Fibroblast of skin of abdomen (primary cell): Measurements from ENCODE around the gene PRKD1.
"Not testable (repeated sequence)": the region's sequence is repeated elsewhere in the genome, so short reads cannot be mapped to it uniquely, and the experiment has no call there.

Source experiments
- DNase-seq: peaks from one replicate; pipeline ENCODE4 v3.0.0-alpha.2; 2013

Gene PRKD1

GRCh38 chr14:29738950-29739349 is 188.7 kb downstream of the PRKD1 start:
- no peak for DNase-seq

- no peak for DNase-seq
Measured at GRCh38 chr14:29738056-29738455, 189.6 kb downstream of the PRKD1 start.

- no peak for DNase-seq
Measured at GRCh38 chr14:29735459-29735858, 192.2 kb downstream of the PRKD1 start.

GRCh38 chr14:29734732-29735131 is 192.9 kb downstream of the PRKD1 start:
- no peak for DNase-seq

- peak; percentile 63 for DNase-seq
Measured at GRCh38 chr14:29726560-29727331, 200.9 kb downstream of the PRKD1 start.

GRCh38 chr14:29724991-29725390 is 202.7 kb downstream of the PRKD1 start:
- no peak for DNase-seq

GRCh38 chr14:29722831-29723230 is 204.8 kb downstream of the PRKD1 start:
- DNase-seq: no peak

GRCh38 chr14:29721586-29721985 is 206.1 kb downstream of the PRKD1 start:
- no peak for DNase-seq

GRCh38 chr14:29717901-29718300 is 209.7 kb downstream of the PRKD1 start:
- peak; percentile 53 for DNase-seq

GRCh38 chr14:29716150-29716549 is 211.5 kb downstream of the PRKD1 start:
- DNase-seq: peak; percentile 27

GRCh38 chr14:29712601-29713000 is 215.0 kb downstream of the PRKD1 start:
- no peak for DNase-seq

GRCh38 chr14:29710015-29710414 is 217.6 kb downstream of the PRKD1 start:
- DNase-seq: peak; percentile 8

- peak; percentile 65 for DNase-seq
Measured at GRCh38 chr14:29709490-29709889, 218.2 kb downstream of the PRKD1 start.

GRCh38 chr14:29706700-29707099 is 220.9 kb downstream of the PRKD1 start:
- DNase-seq: no peak

- peak; percentile 32 for DNase-seq
Measured at GRCh38 chr14:29705801-29706200, 221.8 kb downstream of the PRKD1 start.

- not testable (repeated sequence) for DNase-seq
Measured at GRCh38 chr14:29689597-29689996, 238.1 kb downstream of the PRKD1 start.

- no peak for DNase-seq
Measured at GRCh38 chr14:29687866-29688265, 239.8 kb downstream of the PRKD1 start.

- no peak for DNase-seq
Measured at GRCh38 chr14:29687071-29687765, 240.4 kb downstream of the PRKD1 start.

GRCh38 chr14:29684926-29685325 is 242.7 kb downstream of the PRKD1 start:
- DNase-seq: no peak

- no peak for DNase-seq
Measured at GRCh38 chr14:29682789-29683188, 244.9 kb downstream of the PRKD1 start.

- no peak for DNase-seq
Measured at GRCh38 chr14:29681316-29681715, 246.3 kb downstream of the PRKD1 start.

- DNase-seq: no peak
Measured at GRCh38 chr14:29674566-29675285, 252.9 kb downstream of the PRKD1 start.

GRCh38 chr14:29672831-29673230 is 254.8 kb downstream of the PRKD1 start:
- DNase-seq: no peak
